GM23338 (cell line): ENCODE data around the gene KLHL22. TPM values are rescaled to one million over a fixed set of nuclear protein-coding genes. Genes with fewer than 3 reads are reported as not detected.

Experiments
- ATAC-seq: fragments of 200-7000 bp; cut with Tn5 transposase; 3 replicates; pipeline ENCODE4 v1.9.1; 2020
- DNase-seq: peaks from one replicate; pipeline ENCODE4 v3.0.0-alpha.2; 2015; ENCODE audit warnings: low spot score
- H2AFZ ChIP-seq: fragments of 200-600 bp; sonication (generic); 2 replicates; pipeline ENCODE4 v1.8.0; 2016; ENCODE audit warnings: antibody characterized with exemption, mild to moderate bottlenecking, moderate library complexity
- H3F3A ChIP-seq: fragments of 200-600 bp; sonication (generic); replicated peaks from 2 replicates; pipeline ENCODE4 v1.8.0; 2017; ENCODE audit warnings: antibody characterized with exemption, mixed run types, low read depth
- H3K27ac ChIP-seq: fragments of 200-600 bp; sonication (generic); 2 replicates; pipeline ENCODE4 v1.6.1; 2016; ENCODE audit warnings: low read depth
- H3K27me3 ChIP-seq: fragments of 200-600 bp; sonication (generic); 2 replicates; pipeline ENCODE4 v1.8.0; 2016; ENCODE audit warnings: mild to moderate bottlenecking, mixed run types, moderate library complexity; ENCODE audit not compliant: insufficient read depth
- H3K36me3 ChIP-seq: fragments of 200-600 bp; sonication (generic); 2 replicates; pipeline ENCODE4 v1.8.0; 2016; ENCODE audit warnings: mild to moderate bottlenecking; ENCODE audit not compliant: insufficient read depth
- H3K4me1 ChIP-seq: fragments of 200-600 bp; sonication (generic); 2 replicates; pipeline ENCODE4 v1.8.0; 2016; ENCODE audit warnings: mild to moderate bottlenecking, moderate library complexity; ENCODE audit not compliant: insufficient read depth
- H3K4me2 ChIP-seq: fragments of 200-600 bp; sonication (generic); 2 replicates; pipeline ENCODE4 v1.7.1; 2017; ENCODE audit warnings: mixed run types
- H3K4me3 ChIP-seq: fragments of 200-600 bp; sonication (generic); 2 replicates; pipeline ENCODE4 v1.6.1; 2016; ENCODE audit warnings: mixed run types
- H3K79me2 ChIP-seq: fragments of 200-600 bp; sonication (generic); replicated peaks from 2 replicates; pipeline ENCODE4 v1.8.0; 2017; ENCODE audit warnings: mild to moderate bottlenecking; ENCODE audit not compliant: insufficient read depth
- H3K9me2 ChIP-seq: fragments of 200-600 bp; sonication (generic); 2 replicates; pipeline ENCODE4 v1.8.0; 2017; ENCODE audit not compliant: insufficient read depth
- H4K20me1 ChIP-seq: fragments of 200-600 bp; sonication (generic); replicated peaks from 2 replicates; pipeline ENCODE4 v1.8.0; 2017; ENCODE audit warnings: mild to moderate bottlenecking; ENCODE audit not compliant: insufficient read depth
- H3K27ac Mint-ChIP-seq: 2 replicates; pipeline ENCODE4 v1.8.0; 2020; ENCODE audit warnings: inconsistent platforms, mild to moderate bottlenecking, moderate library complexity, mixed read lengths
- H3K27me3 Mint-ChIP-seq: 3 replicates; pipeline ENCODE4 v1.8.0; 2022; ENCODE audit warnings: low read depth, mild to moderate bottlenecking, moderate library complexity, mixed read lengths, inconsistent platforms; ENCODE audit not compliant: insufficient read depth, poor library complexity
- H3K36me3 Mint-ChIP-seq: 3 replicates; pipeline ENCODE4 v1.8.0; 2021; ENCODE audit warnings: low read depth, mild to moderate bottlenecking, inconsistent platforms, moderate library complexity, mixed read lengths
- H3K4me1 Mint-ChIP-seq: 3 replicates; pipeline ENCODE4 v1.8.0; 2020; ENCODE audit warnings: mild to moderate bottlenecking, inconsistent platforms, mixed read lengths
- H3K4me3 Mint-ChIP-seq: 3 replicates; pipeline ENCODE4 v1.8.0; 2021; ENCODE audit warnings: moderate library complexity, mild to moderate bottlenecking, inconsistent platforms, mixed read lengths
- H3K9me3 Mint-ChIP-seq: 3 replicates; pipeline ENCODE4 v1.8.0; 2020; ENCODE audit warnings: moderate library complexity, mild to moderate bottlenecking, inconsistent platforms, mixed read lengths
- CREB1 ChIP-seq: fragments of 250-450 bp; sonication (Bioruptor Pico); IDR thresholded peaks from 2 replicates; pipeline ENCODE4 v1.5.0; 2020; ENCODE audit warnings: low read depth, mild to moderate bottlenecking, moderate library complexity
- EZH2 ChIP-seq: fragments of 200-600 bp; sonication (generic); IDR thresholded peaks from one replicate; pipeline ENCODE4 v1.8.0; 2017; ENCODE audit warnings: antibody characterized with exemption, mild to moderate bottlenecking, low read depth; ENCODE audit not compliant: unreplicated experiment
- EZH2phosphoT487 ChIP-seq: fragments of 200-600 bp; sonication (generic); IDR thresholded peaks from one replicate; pipeline ENCODE4 v1.8.1; 2018; ENCODE audit warnings: antibody characterized with exemption; ENCODE audit not compliant: unreplicated experiment
- JUNB ChIP-seq: IDR thresholded peaks from one replicate; pipeline ENCODE4 v1.6.1; 2016; ENCODE audit warnings: antibody characterized with exemption; ENCODE audit not compliant: unreplicated experiment
- NANOG ChIP-seq: IDR thresholded peaks from 2 replicates; pipeline ENCODE4 v1.6.1; 2016; ENCODE audit warnings: antibody characterized with exemption, borderline replicate concordance
- POLR2AphosphoS5 ChIP-seq: IDR thresholded peaks from 2 replicates; pipeline ENCODE4 v1.6.1; 2016; ENCODE audit warnings: antibody characterized with exemption, low read depth
- REST ChIP-seq: IDR thresholded peaks from one replicate; pipeline ENCODE4 v1.6.1; 2018; ENCODE audit warnings: antibody characterized with exemption; ENCODE audit not compliant: unreplicated experiment
- ZNF114 ChIP-seq: fragments of 250-450 bp; sonication (Bioruptor Pico); IDR thresholded peaks from 2 replicates; pipeline ENCODE4 v1.5.0; 2020; ENCODE audit warnings: mild to moderate bottlenecking, moderate library complexity
- polyA plus RNA-seq: library from polyadenylated mRNA; unstranded; fragments of >200 nt; fragmentation: Nextera tagmentation; extraction: Ambion mirVana; gene quantifications from 2 replicates; pipeline ENCODE4 v1.2.1, GENCODE V29; 2016
- total RNA-seq: library from RNA; depleted of rRNA; stranded (reverse); fragments of >200 nt; shearing (Covaris generic); gene quantifications from 2 replicates; pipeline ENCODE4 v1.2.3, GENCODE V29; 2014
- TF ChIP-seq, protein P1 (sequence below), 2 experiments: fragments of 200-600 bp in 1 of 2; sonication (generic) in 1 of 2; conservative IDR thresholded peaks; 2 replicates each; pipeline versions ENCODE4 v1.5.1 to v1.6.1; 2016 to 2017; ENCODE audit warnings: antibody characterized with exemption in 2 of 2, low read depth in 2 of 2, mild to moderate bottlenecking in 2 of 2, moderate library complexity in 1 of 2

Gene KLHL22
- total and polyA plus RNA-seq, 2 experiments from 2014 or later: 2.4 to 16.0 TPM

DNA sequence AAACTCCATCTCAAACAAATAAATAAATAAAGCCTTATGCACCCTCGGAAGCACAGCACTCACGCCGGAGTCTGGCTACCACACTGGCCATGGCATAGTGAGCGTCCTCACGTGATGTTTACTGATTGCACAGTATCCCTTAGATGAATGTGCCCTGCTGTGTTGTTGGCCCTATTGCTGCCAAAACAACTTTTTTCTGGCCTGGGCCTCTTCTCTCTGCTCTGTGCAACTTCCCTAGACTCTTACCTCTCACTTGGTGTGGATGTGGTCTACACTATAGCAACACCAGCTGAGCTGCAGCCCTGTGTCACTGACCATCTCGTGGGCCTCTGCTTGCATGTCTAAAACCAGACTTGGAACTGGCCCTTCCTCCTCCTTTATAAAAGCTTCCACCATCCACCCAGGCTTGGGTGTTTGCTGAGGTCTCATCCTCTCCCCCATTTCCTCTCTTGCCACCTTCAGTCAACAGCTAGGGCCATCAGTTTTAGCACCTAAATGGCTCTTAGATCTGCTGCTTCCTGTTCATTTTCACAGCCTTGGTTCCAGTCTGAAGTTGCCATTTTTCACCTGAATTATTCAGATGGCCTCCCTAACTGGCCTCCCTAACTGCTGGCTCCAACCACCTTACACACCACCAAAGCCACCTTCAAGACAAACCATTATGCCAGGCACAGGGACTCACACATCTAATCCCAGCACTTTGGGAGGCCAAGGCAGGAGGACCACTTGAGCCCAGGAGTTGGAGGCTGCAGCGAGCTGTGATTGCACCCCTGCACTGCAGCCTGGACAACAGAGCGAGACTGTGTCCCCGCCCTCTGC is 92.4 kb downstream of the KLHL22 start (continued):
- TF ChIP-seq REST: no peak

GRCh38 chr22:20401376-20402014 is 94.1 kb downstream of the KLHL22 start:
- H3K36me3 ChIP-seq: no peaks in the 10 kb centered on the region; the same call in 1 of the 2 replicates
- Mint-ChIP-seq H3K4me1 (peaks cover 6% of the 10 kb centered on the region), H3K9me3 (peaks cover 2% of the 10 kb centered on the region; the same call in 2 of the 3 replicates), H3K27ac (no peak overlapping the region), H3K27me3 (peaks cover 3% of the 10 kb centered on the region), H3K36me3 (peaks cover 46% of the 10 kb centered on the region), H3K4me3 (no peak overlapping the region)
- H3F3A ChIP-seq: no peaks in the 10 kb centered on the region
- ATAC-seq (no peak), DNase-seq (no peak)
- TF ChIP-seq CREB1 (CRISPR knock-in tag): no peak
- TF ChIP-seq POLR2AphosphoS5: no peak
- no peak for TF ChIP-seq EZH2phosphoT487
- no peaks in the 10 kb centered on the region for H3K27me3 ChIP-seq
- no peak overlapping the region for H2AFZ ChIP-seq
- H3K4me1 ChIP-seq: no peaks in the 10 kb centered on the region; the same call in 1 of the 2 replicates
- H3K79me2 ChIP-seq: peaks cover 43% of the 10 kb centered on the region
- H3K27ac ChIP-seq: no peak overlapping the region
- no peaks in the 10 kb centered on the region for H3K9me2 ChIP-seq
- H4K20me1 ChIP-seq: peaks cover 29% of the 10 kb centered on the region
- no peak overlapping the region for H3K4me3 ChIP-seq
- H3K4me2 ChIP-seq: no peak overlapping the region

DNA sequence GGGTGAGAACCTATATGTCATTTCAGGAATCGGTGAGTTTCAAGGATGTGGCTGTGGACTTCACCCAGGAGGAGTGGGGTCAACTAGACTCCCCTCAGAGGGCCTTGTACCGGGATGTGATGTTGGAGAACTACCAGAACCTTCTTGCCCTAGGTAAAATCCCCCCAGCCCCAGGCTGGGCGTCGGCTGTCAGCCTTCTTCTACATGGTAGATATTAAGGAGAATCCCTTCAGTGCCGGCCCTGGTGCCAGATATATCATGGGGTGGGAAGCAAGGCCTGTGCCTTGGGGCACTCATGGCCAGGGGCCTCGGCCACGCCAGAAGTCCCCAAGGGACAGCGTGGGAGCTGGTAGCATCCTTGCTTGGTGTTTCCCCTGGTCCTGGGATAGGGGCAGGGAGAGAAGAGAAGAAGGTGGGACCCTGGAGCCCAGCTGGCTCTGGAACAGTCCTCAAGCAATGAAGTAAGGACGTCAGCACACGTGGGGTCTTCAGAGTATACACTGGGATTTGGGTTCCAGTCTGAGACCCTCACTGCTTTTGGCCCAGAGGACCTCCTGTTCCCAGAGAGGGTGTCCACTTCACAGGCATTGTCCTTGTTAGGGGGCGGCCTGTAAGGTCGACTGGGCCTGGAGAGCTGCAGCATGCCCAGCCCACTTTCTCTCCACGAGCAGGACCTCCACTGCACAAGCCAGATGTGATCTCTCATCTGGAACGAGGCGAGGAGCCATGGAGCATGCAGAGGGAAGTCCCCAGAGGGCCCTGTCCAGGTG is 94.8 kb downstream of the KLHL22 start:
- Histone ChIP-seq H2AFZ (no peak overlapping the region), H3K4me1 (peaks cover 4% of the 10 kb centered on the region), H3F3A (no peaks in the 10 kb centered on the region; the same call in 1 of the 2 replicates), H3K4me2 (no peak overlapping the region), H3K9me2 (no peaks in the 10 kb centered on the region), H3K4me3 (no peak overlapping the region), H3K27ac (no peak overlapping the region), H4K20me1 (peaks cover 32% of the 10 kb centered on the region), H3K27me3 (no peaks in the 10 kb centered on the region), H3K36me3 (no peaks in the 10 kb centered on the region; the same call in 1 of the 2 replicates), H3K79me2 (peaks cover 50% of the 10 kb centered on the region)
- Mint-ChIP-seq H3K4me3 (no peak overlapping the region), H3K27me3 (peaks cover 4% of the 10 kb centered on the region), H3K36me3 (peaks cover 40% of the 10 kb centered on the region), H3K27ac (no peak overlapping the region), H3K4me1 (peaks cover 13% of the 10 kb centered on the region), H3K9me3 (peaks cover 2% of the 10 kb centered on the region; the same call in 2 of the 3 replicates)
- no peak for DNase-seq
- no peak for ATAC-seq
- no peak for TF ChIP-seq ZNF114 (CRISPR knock-in tag)
- TF ChIP-seq REST: no peak
- TF ChIP-seq EZH2phosphoT487: no peak
- no peak for TF ChIP-seq POLR2AphosphoS5
- TF ChIP-seq EZH2: no peak
- no peak for TF ChIP-seq NANOG
- no peak for TF ChIP-seq CREB1 (CRISPR knock-in tag)
- TF ChIP-seq, protein P1, sequence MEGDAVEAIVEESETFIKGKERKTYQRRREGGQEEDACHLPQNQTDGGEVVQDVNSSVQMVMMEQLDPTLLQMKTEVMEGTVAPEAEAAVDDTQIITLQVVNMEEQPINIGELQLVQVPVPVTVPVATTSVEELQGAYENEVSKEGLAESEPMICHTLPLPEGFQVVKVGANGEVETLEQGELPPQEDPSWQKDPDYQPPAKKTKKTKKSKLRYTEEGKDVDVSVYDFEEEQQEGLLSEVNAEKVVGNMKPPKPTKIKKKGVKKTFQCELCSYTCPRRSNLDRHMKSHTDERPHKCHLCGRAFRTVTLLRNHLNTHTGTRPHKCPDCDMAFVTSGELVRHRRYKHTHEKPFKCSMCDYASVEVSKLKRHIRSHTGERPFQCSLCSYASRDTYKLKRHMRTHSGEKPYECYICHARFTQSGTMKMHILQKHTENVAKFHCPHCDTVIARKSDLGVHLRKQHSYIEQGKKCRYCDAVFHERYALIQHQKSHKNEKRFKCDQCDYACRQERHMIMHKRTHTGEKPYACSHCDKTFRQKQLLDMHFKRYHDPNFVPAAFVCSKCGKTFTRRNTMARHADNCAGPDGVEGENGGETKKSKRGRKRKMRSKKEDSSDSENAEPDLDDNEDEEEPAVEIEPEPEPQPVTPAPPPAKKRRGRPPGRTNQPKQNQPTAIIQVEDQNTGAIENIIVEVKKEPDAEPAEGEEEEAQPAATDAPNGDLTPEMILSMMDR (conservative IDR thresholded peaks at IDR 0.05; ENCODE audit: low read depth in 2 of 2): no peak
- TF ChIP-seq JUNB: no peak
